Measurements from ENCODE around the gene WDFY4.

The WDFY4 gene

DNA sequence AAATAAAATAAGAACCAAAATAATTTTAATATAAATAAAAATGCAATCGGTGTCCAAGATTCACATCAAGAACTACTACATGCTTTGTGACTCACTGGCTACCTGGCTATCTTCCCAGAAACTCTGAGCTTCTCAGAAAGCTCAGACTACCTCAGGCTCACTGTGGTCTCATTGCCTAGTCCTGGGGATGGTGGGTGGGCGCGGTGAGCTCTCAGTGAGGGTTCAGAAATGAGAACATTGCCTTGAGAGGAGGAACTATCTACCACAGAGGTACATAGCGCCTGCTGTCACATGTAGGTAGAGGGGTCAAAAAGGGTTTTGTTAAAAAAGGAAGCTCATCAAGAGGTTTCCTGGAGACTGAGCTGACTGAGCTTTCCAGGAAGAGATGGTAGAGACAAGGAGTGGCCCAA lies 108.0 kb downstream of the WDFY4 start:
- no peak for DNase-seq (ENCODE audit: low read depth in 2 of 2)

GRCh38 chr10:48794074-48794473 lies 109.4 kb downstream of the WDFY4 start:
- no peak for DNase-seq (ENCODE audit: low read depth in 2 of 2)

- DNase-seq (ENCODE audit: low read depth in 2 of 2): no peak
Measured at GRCh38 chr10:48796713-48797245, 112.1 kb downstream of the WDFY4 start.

DNA sequence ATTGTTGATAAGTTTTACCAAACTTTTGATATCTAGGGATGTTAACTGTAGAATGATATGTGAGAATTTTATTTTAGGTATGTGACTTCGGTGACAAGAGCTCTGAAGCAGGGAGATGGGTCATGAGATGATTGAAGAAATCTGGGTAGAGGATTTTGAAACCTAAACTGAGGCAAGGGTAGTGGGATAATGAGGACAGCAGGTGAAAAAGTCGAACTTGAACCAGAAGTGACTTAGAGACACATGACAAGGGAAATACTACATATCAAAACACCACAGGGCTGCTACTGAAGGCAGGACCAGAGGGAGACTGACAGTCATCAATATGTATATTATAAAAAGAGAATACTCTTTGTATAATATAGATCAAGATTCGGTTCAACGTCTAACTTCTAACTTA lies 113.2 kb downstream of the WDFY4 start:
- no peak for DNase-seq (ENCODE audit: low read depth in 2 of 2)

DNA sequence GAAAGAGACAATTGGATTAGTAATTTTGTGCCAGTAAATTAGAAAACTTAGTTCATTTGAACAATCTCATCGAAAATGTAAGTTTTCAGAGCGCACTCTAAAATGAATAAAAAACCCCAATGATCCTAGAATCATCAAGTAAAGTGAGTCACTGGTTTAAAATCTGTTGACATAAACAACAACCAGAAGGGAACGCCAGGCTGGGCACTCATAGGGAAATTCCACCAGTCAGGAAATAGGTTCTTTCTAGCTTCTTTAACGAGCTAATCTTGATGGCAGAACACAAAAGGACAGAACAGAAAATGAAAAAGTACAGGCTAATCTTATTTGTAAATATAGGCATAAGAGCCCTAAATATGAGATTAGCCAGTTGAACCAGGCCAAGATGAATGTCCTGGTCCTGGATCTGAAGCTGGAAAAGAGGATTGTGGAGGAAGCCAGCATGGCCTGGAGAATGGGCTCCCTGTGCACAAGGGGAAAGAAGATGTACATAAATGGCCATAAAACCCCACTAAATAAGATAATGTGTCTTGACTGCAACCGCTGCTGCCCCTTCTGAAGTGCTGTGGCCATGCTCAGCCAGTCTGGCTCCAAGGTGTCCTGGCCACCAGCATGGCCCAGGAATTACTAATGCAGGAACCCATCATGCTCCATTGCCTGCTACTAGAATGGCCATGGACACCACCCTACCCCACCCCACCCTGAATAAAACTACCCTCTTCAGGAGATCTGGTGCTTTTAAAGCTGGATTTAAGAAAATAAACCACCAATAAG lies 114.0 kb downstream of the WDFY4 start:
- DNase-seq (ENCODE audit: low read depth in 2 of 2): no peak

DNA sequence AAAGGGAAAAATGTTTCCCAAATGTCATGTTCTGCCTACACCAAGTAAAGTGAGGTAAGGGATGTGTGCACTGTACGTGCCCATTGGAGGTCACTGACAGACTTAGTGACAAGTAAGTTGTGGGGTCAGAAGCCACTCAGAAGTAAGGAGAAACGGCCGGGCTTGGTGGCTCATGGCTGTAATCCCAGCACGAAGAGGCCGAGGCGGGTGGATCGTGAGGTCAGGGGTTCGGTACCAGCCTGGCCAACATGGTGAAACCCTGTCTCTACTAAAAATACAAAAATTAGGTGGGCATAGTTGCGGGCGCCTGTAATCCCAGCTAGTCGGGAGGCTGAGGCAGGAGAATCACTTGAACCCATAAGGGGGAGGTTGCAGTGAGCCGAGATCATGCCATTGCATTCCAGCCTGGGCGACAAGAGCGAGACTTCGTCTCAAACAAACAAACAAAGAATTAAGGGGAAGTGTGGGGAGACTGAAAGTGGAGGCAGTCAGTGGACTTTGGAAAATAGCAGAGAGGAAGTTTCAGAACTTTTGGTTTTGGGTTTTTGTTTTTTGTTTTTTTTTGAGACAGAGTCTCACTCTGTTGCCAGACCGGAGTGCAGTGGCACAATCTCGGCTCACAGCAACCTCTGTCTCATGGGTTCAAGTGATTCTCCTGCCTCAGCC lies 114.8 kb downstream of the WDFY4 start:
- DNase-seq (ENCODE audit: low read depth in 2 of 2): no peak

DNA sequence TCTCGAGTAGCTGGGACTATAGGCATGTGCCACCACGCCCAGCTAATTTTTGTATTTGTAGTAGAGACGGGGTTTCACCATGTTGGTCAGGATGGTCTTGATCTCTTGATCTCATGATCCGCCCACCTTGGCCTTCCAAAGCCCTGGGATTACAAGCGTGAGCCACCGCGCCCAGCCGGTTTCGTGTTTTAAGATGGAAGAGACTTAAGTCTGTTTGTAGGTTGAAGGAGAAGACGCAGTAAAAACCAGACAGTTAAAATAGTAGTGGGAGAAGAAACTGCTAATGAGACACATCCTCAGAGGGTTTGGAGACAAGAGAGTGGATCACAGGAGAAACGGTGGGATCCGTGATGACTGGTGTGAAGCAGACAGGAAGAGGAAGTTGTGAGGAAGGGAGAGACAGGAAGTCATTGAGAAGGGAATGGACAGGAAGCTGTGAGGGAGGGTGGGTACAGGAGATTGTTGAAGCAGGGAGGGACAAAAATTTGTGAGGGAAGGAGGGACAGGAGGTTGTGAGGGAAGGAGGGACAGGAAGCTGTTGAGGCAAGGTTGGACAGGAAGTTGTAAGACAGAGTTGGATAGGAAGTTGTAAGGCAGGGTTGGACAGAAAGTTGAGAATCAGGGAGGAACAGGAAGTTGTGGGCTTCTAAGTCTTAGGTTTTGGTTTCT lies 115.5 kb downstream of the WDFY4 start:
- DNase-seq (ENCODE audit: low read depth in 2 of 2): no peak

DNA sequence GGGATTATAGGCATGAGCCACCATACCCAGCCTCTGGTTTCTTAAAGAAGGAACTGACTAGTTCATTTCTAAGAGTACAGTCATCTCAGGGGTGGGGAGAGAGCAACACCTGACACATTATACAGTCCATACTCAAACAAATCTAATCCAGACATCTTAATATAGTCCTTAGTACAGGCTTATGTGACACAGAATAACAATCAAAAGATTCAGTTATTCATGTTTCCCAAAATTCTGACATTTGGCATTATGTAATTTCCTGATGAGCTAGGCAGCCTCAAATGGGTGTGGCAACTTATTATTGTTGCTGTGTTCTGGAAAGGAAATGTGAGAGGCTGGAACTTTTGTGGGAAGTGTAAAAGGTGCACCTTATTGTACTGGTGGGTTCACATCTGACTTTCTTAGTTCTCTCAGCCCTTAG lies 116.3 kb downstream of the WDFY4 start:
- DNase-seq (ENCODE audit: low read depth in 2 of 2): no peak

DNA sequence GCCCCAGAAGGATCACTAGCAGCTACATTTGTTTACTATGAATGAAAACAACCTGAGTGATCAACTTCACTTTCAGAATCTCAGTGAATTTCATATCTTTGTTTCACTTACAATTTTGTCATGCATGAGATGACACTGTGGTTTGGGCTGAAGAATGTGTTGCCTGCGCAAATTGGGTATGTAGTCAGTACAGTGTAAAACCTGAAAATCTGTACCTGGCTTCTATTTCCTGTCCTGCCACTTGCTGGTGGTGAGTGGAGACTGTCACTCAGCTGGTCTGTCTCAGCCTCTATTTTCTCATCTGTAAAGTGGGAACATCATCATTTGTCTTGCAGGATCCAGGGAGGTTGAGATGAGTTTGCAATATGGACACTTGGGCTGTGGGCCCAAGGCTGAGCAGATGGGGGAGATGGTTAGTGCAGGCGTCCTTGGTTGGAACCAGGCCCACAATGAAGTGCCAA lies 118.0 kb downstream of the WDFY4 start:
- no peak for DNase-seq (ENCODE audit: low read depth in 2 of 2)

DNA sequence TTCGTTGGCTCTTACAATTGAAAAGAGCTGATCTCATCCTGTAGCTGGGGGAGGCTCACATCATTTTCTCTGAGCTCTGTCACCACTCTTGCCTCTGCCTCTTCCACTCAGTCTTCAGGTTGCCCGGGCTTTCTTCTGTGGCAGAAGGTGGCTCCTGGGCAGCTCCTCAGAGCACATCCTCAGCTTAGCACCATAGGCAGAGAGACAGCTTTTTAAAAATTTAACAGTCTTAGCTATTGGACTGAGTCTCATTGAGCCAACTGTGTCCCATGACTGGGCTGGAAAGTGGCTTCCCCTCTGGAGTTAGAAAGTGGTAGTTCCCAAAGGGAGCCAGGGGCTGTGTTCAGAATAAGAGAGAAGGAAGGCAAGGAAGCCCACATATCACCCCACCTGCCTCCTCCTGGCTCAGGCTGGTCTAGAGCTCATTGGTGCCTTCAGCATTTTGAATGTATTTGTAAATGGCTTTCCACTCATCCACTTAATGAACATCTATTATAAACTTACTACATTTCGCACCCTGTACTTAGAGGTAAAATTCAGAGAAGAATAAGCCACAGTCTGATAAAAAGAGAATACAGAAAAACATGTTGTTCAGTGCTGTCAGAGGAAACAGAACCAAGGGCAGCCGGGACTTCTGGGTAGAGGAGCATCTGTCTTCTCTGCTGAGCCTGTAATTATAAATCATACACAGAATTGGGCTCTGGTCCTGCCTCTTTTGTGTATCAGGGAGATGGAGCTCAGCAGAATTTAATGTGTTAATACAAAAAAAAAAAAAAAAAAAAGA lies 119.3 kb downstream of the WDFY4 start:
- no peak for DNase-seq (ENCODE audit: low read depth in 2 of 2)

GRCh38 chr10:48804740-48805182 lies 120.1 kb downstream of the WDFY4 start:
- no peak for DNase-seq (ENCODE audit: low read depth in 2 of 2)

GRCh38 chr10:48805411-48805810 lies 120.7 kb downstream of the WDFY4 start:
- DNase-seq (ENCODE audit: low read depth in 2 of 2): no peak

GRCh38 chr10:48805848-48806247 lies 121.2 kb downstream of the WDFY4 start:
- no peak for DNase-seq (ENCODE audit: low read depth in 2 of 2)

DNA sequence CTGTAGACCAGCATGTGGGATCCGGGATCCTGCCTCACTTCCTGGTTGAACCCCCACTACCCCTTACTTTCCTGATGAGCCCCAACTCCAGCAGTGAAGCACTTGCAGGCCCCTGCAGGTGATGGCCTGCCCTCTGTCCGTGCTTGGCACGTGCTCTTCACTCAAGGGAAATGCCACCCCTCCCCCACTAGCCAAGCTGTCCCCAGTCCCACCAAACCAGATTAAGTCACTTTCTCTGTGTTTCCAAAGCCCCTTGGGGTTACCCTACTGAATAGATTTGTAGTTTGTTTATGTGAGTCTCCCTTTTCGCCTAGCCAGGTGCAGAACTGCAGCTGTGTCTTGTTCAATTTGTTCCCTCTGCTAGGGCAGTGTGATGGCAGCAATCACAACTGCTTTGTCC lies 121.7 kb downstream of the WDFY4 start:
- no peak for DNase-seq (ENCODE audit: low read depth in 2 of 2)

DNA sequence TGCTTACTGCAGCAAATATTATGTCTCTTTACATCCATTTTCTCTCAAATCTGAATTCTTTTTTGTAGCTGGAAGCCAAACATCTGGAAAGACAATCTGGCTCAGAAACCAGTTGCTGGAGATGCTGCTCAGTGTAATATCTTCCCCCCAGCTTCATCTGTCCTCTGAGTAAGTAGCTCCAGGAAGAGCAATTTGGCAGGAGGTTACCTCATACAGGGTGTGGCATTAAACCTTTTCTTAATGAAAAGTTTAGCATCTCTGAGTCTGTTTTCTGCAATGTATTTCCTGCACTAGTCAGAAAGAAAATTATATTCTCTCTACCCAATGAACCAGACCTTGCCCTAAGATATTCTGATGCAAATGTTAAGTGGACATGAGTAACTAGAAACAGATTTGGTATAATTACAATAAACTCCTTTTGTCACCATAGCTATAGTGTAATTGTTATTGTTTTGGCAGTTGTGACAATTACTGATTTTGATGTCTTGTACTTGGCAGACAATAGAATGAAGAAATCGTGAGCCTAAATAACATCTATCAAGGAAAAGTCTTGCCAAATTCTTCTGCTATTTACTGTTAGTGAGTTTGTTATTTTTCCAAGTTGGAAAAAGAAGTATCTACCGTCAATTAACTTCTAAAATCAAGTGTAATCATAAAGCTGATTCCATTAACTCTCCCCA lies 123.3 kb downstream of the WDFY4 start:
- DNase-seq (ENCODE audit: low read depth in 2 of 2): no peak

- no peak for DNase-seq (ENCODE audit: low read depth in 2 of 2)
Measured at GRCh38 chr10:48809261-48809660, 124.6 kb downstream of the WDFY4 start.

DNA sequence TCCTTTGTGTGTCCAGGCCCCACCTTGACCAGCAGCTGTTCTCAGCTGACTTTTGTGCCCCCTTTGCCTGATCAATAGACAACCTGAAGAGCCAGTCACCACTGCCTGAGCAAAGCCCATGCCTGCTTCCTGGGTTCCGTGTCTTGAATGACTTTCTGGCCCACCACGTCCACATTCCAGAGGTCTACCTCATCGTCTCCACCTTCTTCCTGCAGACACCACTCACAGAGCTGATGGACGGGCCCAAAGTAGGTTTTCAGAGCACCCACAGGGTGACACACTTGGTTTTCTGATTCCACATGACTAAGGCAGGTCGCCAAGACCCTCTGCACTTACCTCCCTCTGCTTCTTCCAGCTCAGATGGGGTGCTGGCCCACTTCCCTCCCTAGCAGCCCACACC lies 126.8 kb downstream of the WDFY4 start:
- no peak for DNase-seq (ENCODE audit: low read depth in 2 of 2)

- no peak for DNase-seq (ENCODE audit: low read depth in 2 of 2)
Measured at GRCh38 chr10:48811917-48812316, 127.2 kb downstream of the WDFY4 start.

GRCh38 chr10:48813291-48813690 lies 128.6 kb downstream of the WDFY4 start:
- DNase-seq (ENCODE audit: low read depth in 2 of 2): no peak

DNA sequence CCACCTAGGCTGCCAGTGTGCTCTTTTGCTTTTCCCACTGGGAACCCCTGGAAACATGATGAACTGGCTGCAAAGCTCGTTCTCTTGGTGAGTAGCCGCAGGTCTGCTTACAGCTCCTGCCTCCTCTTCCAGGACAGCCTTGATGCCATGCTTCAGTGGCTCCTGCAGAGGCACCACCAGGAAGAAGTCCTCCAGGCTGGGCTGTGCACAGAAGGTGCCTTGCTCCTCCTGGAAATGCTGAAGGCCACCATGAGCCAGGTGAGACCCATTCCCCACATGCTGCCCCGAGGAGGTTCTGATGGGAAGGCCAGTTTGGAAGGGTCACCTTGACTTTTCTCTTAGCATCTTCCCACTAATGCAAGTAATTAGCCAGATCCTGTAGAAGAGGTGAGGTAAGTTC lies 129.2 kb downstream of the WDFY4 start:
- no peak for DNase-seq (ENCODE audit: low read depth in 2 of 2)

DNA sequence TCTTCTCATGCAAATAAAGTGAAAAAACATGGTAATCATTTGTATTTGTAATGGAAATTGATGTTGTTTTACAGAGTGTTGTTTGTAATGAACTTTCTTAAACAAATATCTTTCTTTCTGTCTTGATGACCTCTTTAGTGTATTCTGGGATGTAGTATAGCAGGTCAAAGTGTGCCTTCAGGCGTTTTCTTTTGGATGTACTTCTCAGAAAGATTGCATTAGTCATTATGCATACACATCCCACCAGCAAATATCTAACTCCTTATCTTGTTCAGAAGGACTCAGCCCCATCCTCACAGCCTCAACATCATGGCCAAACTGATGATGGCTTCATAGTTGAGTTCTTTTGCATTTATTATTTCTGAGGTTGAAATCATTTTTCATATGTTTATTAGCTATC lies 130.3 kb downstream of the WDFY4 start:
- no peak for DNase-seq (ENCODE audit: low read depth in 2 of 2)

Measured in stimulated activated CD8-positive, alpha-beta memory T cell treated with anti-CD3 and anti-CD28 coated beads, Interleukin-2, amount 100 ng/mL, for 1 hour (primary cell).